Neural cell (in vitro differentiated cells): ENCODE measurements around the gene GRN. TPM values are rescaled to one million over a fixed set of nuclear protein-coding genes. Genes with fewer than 3 reads are reported as not detected.

Source experiments
- H2AFZ ChIP-seq: fragments of 200-600, 300-800 bp; sonication (generic), shearing (Covaris generic); 2 replicates; pipeline ENCODE4 v1.6.0; 2014; ENCODE audit warnings: low read depth, mild to moderate bottlenecking, antibody characterized with exemption, low read length, moderate library complexity
- H3F3A ChIP-seq: fragments of 200-600 bp; shearing (Covaris generic); 2 replicates; pipeline ENCODE4 v1.6.1; 2016; ENCODE audit warnings: mild to moderate bottlenecking, moderate library complexity, mixed read lengths, antibody characterized with exemption, low read length; ENCODE audit not compliant: insufficient read depth, poor library complexity, severe bottlenecking
- H3K27ac ChIP-seq: fragments of 200-600, 300-800 bp; sonication (generic), shearing (Covaris generic); 2 replicates; pipeline ENCODE4 v1.5.1; 2014; ENCODE audit warnings: mild to moderate bottlenecking, low read length, moderate library complexity
- H3K27me3 ChIP-seq: fragments of 300-800, 200-600 bp; sonication (generic), shearing (Covaris generic); 2 replicates; pipeline ENCODE4 v1.6.0; 2014; ENCODE audit warnings: mild to moderate bottlenecking, low read depth, low read length, moderate library complexity; ENCODE audit not compliant: insufficient read depth
- H3K36me3 ChIP-seq: fragments of 300-800, 200-600 bp; sonication (generic), shearing (Covaris generic); 2 replicates; pipeline ENCODE4 v1.5.1; 2014; ENCODE audit warnings: mild to moderate bottlenecking, antibody characterized with exemption, low read length, moderate library complexity; ENCODE audit not compliant: insufficient read depth
- H3K4me2 ChIP-seq: fragments of 300-800, 200-600 bp; sonication (generic), shearing (Covaris generic); 2 replicates; pipeline ENCODE4 v1.6.0; 2014; ENCODE audit warnings: mild to moderate bottlenecking, low read length
- H3K4me3 ChIP-seq: fragments of 300-800, 200-600 bp; sonication (generic), shearing (Covaris generic); 2 replicates; pipeline ENCODE4 v1.5.1; 2014; ENCODE audit warnings: mild to moderate bottlenecking, low read length, moderate library complexity
- H3K79me2 ChIP-seq: fragments of 200-600 bp; shearing (Covaris generic); replicated peaks from 2 replicates; pipeline ENCODE4 v1.6.0; 2014; ENCODE audit warnings: mild to moderate bottlenecking, low read length, moderate library complexity; ENCODE audit not compliant: insufficient read depth
- H3K9ac ChIP-seq: fragments of 300-800, 200-600 bp; sonication (generic), shearing (Covaris generic); 2 replicates; pipeline ENCODE4 v1.6.1; 2016; ENCODE audit warnings: mild to moderate bottlenecking, low read length, mixed read lengths
- H3K9me2 ChIP-seq: fragments of 200-600 bp; shearing (Covaris generic); 2 replicates; pipeline ENCODE4 v1.6.1; 2016; ENCODE audit warnings: mild to moderate bottlenecking, low read length, mixed read lengths; ENCODE audit not compliant: insufficient read depth
- H3K9me3 ChIP-seq: fragments of 200-600, 300-800 bp; sonication (generic), shearing (Covaris generic); 2 replicates; pipeline ENCODE4 v1.6.1; 2016; ENCODE audit warnings: mild to moderate bottlenecking, mixed run types, low read length, moderate library complexity, mixed read lengths
- H4K20me1 ChIP-seq: fragments of 200-600 bp; shearing (Covaris generic); 2 replicates; pipeline ENCODE4 v1.6.1; 2016; ENCODE audit warnings: mild to moderate bottlenecking, mixed run types; ENCODE audit not compliant: insufficient read depth
- CTCF ChIP-seq: fragments of 450-650 bp; IDR thresholded peaks from 2 replicates; pipeline ENCODE4 v1.5.1; 2014; ENCODE audit warnings: antibody characterized with exemption, mild to moderate bottlenecking, moderate library complexity; ENCODE audit not compliant: poor library complexity, severe bottlenecking
- EP300 ChIP-seq: fragments of 450-650 bp; conservative IDR thresholded peaks from 2 replicates; pipeline ENCODE4 v1.6.1; 2014; ENCODE audit warnings: antibody characterized with exemption, mild to moderate bottlenecking, moderate library complexity; ENCODE audit not compliant: poor library complexity, severe bottlenecking
- EZH2 ChIP-seq: fragments of 200-600, 300-800 bp; shearing (Covaris generic), sonication (generic); IDR thresholded peaks from 2 replicates; pipeline ENCODE4 v1.6.1; 2014; ENCODE audit warnings: antibody characterized with exemption, low read length, borderline replicate concordance, mild to moderate bottlenecking; ENCODE audit not compliant: insufficient read depth, poor library complexity, severe bottlenecking
- MXI1 ChIP-seq: fragments of 450-650 bp; conservative IDR thresholded peaks from 2 replicates; pipeline ENCODE4 v1.6.1; 2014; ENCODE audit warnings: antibody characterized with exemption, mild to moderate bottlenecking; ENCODE audit not compliant: poor library complexity, severe bottlenecking
- POLR2AphosphoS5 ChIP-seq: IDR thresholded peaks from 2 replicates; pipeline ENCODE4 v1.6.1; 2012
- RAD21 ChIP-seq: fragments of 450-650 bp; conservative IDR thresholded peaks from 2 replicates; pipeline ENCODE4 v1.6.1; 2014; ENCODE audit warnings: antibody characterized with exemption, mild to moderate bottlenecking, moderate library complexity
- SMC3 ChIP-seq: fragments of 450-650 bp; conservative IDR thresholded peaks from 2 replicates; pipeline ENCODE4 v1.6.1; 2014; ENCODE audit warnings: antibody characterized with exemption, mild to moderate bottlenecking, moderate library complexity; ENCODE audit not compliant: poor library complexity
- TAF1 ChIP-seq: IDR thresholded peaks from 2 replicates; pipeline ENCODE4 v1.6.1; 2012; ENCODE audit warnings: low read depth
- polyA plus RNA-seq: library from polyadenylated mRNA; depleted of rRNA; stranded (reverse); fragments of >200 nt; gene quantifications from 2 replicates; pipeline ENCODE4 v1.2.3, GENCODE V29; 2014
- TF ChIP-seq, protein P1 (sequence below): IDR thresholded peaks from 2 replicates; pipeline ENCODE4 v1.6.1; 2012; ENCODE audit warnings: borderline replicate concordance

Gene GRN
- polyA plus RNA-seq, 1 donor from 2014 or later: 21.8 TPM

- no peak overlapping the region for H2AFZ ChIP-seq
- no peaks in the 10 kb centered on the region for H4K20me1 ChIP-seq
- H3K9ac ChIP-seq: no peak overlapping the region
- peaks cover 18% of the 10 kb centered on the region for H3K27me3 ChIP-seq
- no peaks in the 10 kb centered on the region for H3K79me2 ChIP-seq
- no peak overlapping the region for H3K4me2 ChIP-seq
- H3K9me2 ChIP-seq: no peaks in the 10 kb centered on the region
- no peak overlapping the region for H3K4me3 ChIP-seq
- TF ChIP-seq EP300 (no peak), POLR2AphosphoS5 (no peak), RAD21 (no peak), TAF1 (no peak), CTCF (no peak), SMC3 (no peak), EZH2 (no peak), MXI1 (no peak)
- TF ChIP-seq, protein P1, sequence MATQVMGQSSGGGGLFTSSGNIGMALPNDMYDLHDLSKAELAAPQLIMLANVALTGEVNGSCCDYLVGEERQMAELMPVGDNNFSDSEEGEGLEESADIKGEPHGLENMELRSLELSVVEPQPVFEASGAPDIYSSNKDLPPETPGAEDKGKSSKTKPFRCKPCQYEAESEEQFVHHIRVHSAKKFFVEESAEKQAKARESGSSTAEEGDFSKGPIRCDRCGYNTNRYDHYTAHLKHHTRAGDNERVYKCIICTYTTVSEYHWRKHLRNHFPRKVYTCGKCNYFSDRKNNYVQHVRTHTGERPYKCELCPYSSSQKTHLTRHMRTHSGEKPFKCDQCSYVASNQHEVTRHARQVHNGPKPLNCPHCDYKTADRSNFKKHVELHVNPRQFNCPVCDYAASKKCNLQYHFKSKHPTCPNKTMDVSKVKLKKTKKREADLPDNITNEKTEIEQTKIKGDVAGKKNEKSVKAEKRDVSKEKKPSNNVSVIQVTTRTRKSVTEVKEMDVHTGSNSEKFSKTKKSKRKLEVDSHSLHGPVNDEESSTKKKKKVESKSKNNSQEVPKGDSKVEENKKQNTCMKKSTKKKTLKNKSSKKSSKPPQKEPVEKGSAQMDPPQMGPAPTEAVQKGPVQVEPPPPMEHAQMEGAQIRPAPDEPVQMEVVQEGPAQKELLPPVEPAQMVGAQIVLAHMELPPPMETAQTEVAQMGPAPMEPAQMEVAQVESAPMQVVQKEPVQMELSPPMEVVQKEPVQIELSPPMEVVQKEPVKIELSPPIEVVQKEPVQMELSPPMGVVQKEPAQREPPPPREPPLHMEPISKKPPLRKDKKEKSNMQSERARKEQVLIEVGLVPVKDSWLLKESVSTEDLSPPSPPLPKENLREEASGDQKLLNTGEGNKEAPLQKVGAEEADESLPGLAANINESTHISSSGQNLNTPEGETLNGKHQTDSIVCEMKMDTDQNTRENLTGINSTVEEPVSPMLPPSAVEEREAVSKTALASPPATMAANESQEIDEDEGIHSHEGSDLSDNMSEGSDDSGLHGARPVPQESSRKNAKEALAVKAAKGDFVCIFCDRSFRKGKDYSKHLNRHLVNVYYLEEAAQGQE: no peak
- no peaks in the 10 kb centered on the region for H3K9me3 ChIP-seq
- no peaks in the 10 kb centered on the region for H3F3A ChIP-seq
- no peak overlapping the region for H3K27ac ChIP-seq
- H3K36me3 ChIP-seq: peaks cover 12% of the 10 kb centered on the region
Observed at GRCh38 chr17:44317545-44317944, 27.6 kb upstream of the GRN start.

DNA sequence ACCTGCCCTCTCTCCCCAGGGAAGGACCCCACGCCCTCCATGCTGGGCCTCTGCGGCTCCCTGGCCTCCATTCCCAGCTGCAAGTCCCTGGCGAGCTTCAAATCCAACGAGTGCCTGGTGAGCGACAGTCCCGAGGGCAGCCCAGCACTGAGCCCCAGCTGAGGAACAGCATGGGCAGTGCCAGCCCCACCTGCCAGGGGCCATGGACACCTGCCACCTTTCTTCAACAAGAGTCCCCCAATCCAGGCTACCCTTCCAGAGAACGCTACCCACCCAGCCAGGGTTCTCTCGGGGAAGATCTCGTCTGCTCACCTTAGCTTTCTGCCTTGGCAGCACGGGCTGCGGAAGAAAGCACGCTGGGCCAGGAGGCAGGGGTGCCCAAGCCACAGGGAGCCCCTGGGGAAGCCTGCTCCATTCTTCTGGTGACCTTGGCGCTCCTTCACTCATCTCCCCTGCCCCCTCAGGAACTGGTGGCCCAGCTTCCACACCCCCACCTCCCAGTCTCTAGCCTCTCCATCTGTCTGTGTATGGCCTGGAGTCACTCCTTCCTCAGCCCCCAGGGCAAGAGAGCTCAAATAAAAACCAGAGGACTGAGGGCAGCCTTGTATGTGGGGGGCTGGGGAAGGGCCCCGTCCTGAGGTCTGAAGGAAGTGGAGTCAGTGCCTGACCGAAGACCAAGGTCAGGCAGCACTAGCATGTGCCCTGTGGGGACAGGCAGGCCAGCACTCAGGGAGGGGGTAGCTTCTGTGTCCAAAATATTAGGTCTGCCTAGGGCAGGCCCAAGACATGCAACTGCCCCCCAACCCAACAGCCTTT lies 26.8 kb upstream of the GRN start:
- Histone ChIP-seq H3K9ac (no peak overlapping the region), H2AFZ (no peak overlapping the region), H3K9me3 (no peaks in the 10 kb centered on the region), H3K4me2 (no peak overlapping the region), H3K79me2 (no peaks in the 10 kb centered on the region), H3F3A (no peaks in the 10 kb centered on the region), H3K36me3 (peaks cover 12% of the 10 kb centered on the region), H3K27ac (no peak overlapping the region), H3K27me3 (peaks cover 18% of the 10 kb centered on the region), H3K9me2 (no peaks in the 10 kb centered on the region), H3K4me3 (no peak overlapping the region), H4K20me1 (no peaks in the 10 kb centered on the region)
- TF ChIP-seq EP300 (no peak), POLR2AphosphoS5 (no peak), SMC3 (no peak), MXI1 (no peak), EZH2 (no peak), CTCF (no peak), RAD21 (no peak), TAF1 (no peak)
- TF ChIP-seq, protein P1: no peak
